OCI-LY7 (cell line): Measurements from ENCODE around the gene USB1. TPM values are rescaled to one million over a fixed set of nuclear protein-coding genes. Genes with fewer than 3 reads are reported as not detected.

Source experiments
- BruUV-seq: library from RNA; stranded (reverse); fragments of 400-500 nt; replicated peaks from 2 replicates; lab custom pipeline; 2021; lab: Mats Ljungman, UMichigan
- CTCF ChIA-PET: fragments of 300-600 bp; sonication (Branson Sonifier 250); formaldehyde crosslinking; loops from one replicate; lab custom pipeline; 2022; ENCODE audit warnings: antibody characterized with exemption; ENCODE audit not compliant: unreplicated experiment; lab: Charles Lee
- POLR2A ChIA-PET: fragments of 300-600 bp; sonication (Branson Sonifier 250); formaldehyde crosslinking; loops from one replicate; lab custom pipeline; 2022; ENCODE audit warnings: antibody characterized with exemption; lab: Charles Lee
- DNase-seq: peaks from one replicate; pipeline ENCODE4 v3.0.0-alpha.2; 2015; ENCODE audit warnings: low spot score
- H2AFZ ChIP-seq: fragments of 200-600 bp; sonication (generic), shearing (Covaris generic); 2 replicates; pipeline ENCODE4 v1.6.1; 2014; ENCODE audit warnings: mild to moderate bottlenecking, antibody characterized with exemption, low read length, moderate library complexity
- H3K27ac ChIP-seq: fragments of 200-600 bp; sonication (generic); 2 replicates; pipeline ENCODE4 v1.5.1; 2014; ENCODE audit warnings: mixed run types, low read depth, mild to moderate bottlenecking, moderate library complexity, low read length, inconsistent platforms; ENCODE audit not compliant: poor library complexity, severe bottlenecking
- H3K36me3 ChIP-seq: fragments of 200-600 bp; sonication (generic); 2 replicates; pipeline ENCODE4 v1.6.1; 2014; ENCODE audit warnings: mild to moderate bottlenecking, antibody characterized with exemption, low read length, moderate library complexity, mixed read lengths; ENCODE audit not compliant: insufficient read depth
- H3K4me1 ChIP-seq: fragments of 200-600 bp; sonication (generic); 2 replicates; pipeline ENCODE4 v1.5.1; 2014; ENCODE audit warnings: mild to moderate bottlenecking, low read length; ENCODE audit not compliant: insufficient read depth, poor library complexity, severe bottlenecking
- H3K4me2 ChIP-seq: fragments of 200-600 bp; sonication (generic); 2 replicates; pipeline ENCODE4 v1.6.1; 2014; ENCODE audit warnings: mild to moderate bottlenecking, low read length
- H3K4me3 ChIP-seq: fragments of 200-600 bp; sonication (generic); 2 replicates; pipeline ENCODE4 v1.5.1; 2014; ENCODE audit warnings: mild to moderate bottlenecking, low read depth, low read length; ENCODE audit not compliant: poor library complexity, severe bottlenecking
- H3K79me2 ChIP-seq: fragments of 200-600 bp; sonication (generic); 2 replicates; pipeline ENCODE4 v1.6.1; 2016; ENCODE audit warnings: low read depth, mild to moderate bottlenecking, low read length, moderate library complexity, mixed read lengths; ENCODE audit not compliant: insufficient read depth
- H3K9me2 ChIP-seq: fragments of 200-600 bp; sonication (generic); 2 replicates; pipeline ENCODE4 v1.6.1; 2016; ENCODE audit warnings: mild to moderate bottlenecking, low read length, mixed read lengths; ENCODE audit not compliant: insufficient read depth
- H3K9me3 ChIP-seq: fragments of 200-600 bp; sonication (generic); 2 replicates; pipeline ENCODE4 v1.6.1; 2014; ENCODE audit warnings: mild to moderate bottlenecking, mixed run types, low read length, mixed read lengths
- H4K20me1 ChIP-seq: fragments of 200-600 bp; sonication (generic); 2 replicates; pipeline ENCODE4 v1.6.1; 2014; ENCODE audit warnings: mild to moderate bottlenecking, antibody characterized with exemption, low read length, moderate library complexity, mixed read lengths; ENCODE audit not compliant: insufficient read depth
- EZH2phosphoT487 ChIP-seq: fragments of 200-600 bp; sonication (generic); IDR thresholded peaks from 2 replicates; pipeline ENCODE4 v1.6.1; 2018; ENCODE audit warnings: low read depth, borderline replicate concordance, mild to moderate bottlenecking, mixed run types, antibody characterized with exemption, low read length, moderate library complexity, mixed read lengths
- intact Hi-C: fragments of 100-400 bp; cut with micrococcal nuclease; formaldehyde crosslinking; loops from one replicate; pipeline ENCODE4 v1.10.0; 2022; ENCODE audit not compliant: unreplicated experiment
- total RNA-seq, 2 experiments: library from RNA; depleted of rRNA in 1 of 2; stranded (reverse); fragments of >200 nt in 1 of 2; shearing (Covaris generic) in 1 of 2; gene quantifications; 2 replicates each; pipeline ENCODE4 v1.2.3, GENCODE V29; 2014 to 2022
- TF ChIP-seq, protein P1 (sequence below): fragments of 200-600 bp; sonication (generic); conservative IDR thresholded peaks from 2 replicates; pipeline ENCODE4 v1.5.1; 2014; ENCODE audit warnings: mild to moderate bottlenecking, antibody characterized with exemption, low read length, moderate library complexity, mixed read lengths

Gene USB1
- total RNA-seq, 2 experiments from 2014 or later: 12.5 to 48.3 TPM

DNA sequence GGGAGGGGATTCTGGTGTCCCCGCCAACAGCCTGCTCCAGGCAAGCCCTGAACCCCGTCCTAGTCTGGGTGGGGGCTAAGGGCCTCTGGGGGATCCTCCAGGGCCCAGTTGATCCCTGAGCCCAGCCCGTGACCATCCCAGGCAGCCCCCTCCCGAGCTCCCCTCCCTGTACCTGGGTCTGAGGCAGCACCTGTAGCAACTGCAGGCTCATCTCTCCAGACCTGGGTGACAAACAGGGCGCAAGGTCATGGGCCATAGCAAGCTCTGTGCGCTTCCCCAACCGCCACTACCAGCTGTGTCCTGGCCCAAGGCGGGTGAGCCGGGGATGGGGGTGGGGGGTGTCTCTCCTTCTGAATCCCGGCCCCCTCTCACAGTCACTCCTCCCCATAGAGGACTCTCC lies 40.9 kb upstream of the USB1 start:
- ChIA-PET CTCF (no interaction called here), POLR2A (no interaction called here)
- H3K79me2 ChIP-seq: no peaks in the 10 kb centered on the region
- no peaks in the 10 kb centered on the region for H3K9me2 ChIP-seq
- H3K27ac ChIP-seq: no peak overlapping the region
- DNase-seq: no peak
- no peak overlapping the region for H3K4me3 ChIP-seq
- H3K4me2 ChIP-seq: no peak overlapping the region
- no TSS peak for BruUV-seq
- H2AFZ ChIP-seq: no peak overlapping the region
- intact Hi-C loops: no loop called here
- no peaks in the 10 kb centered on the region for H3K36me3 ChIP-seq
- H3K9me3 ChIP-seq: no peaks in the 10 kb centered on the region
- no peaks in the 10 kb centered on the region for H4K20me1 ChIP-seq
- TF ChIP-seq, protein P1, sequence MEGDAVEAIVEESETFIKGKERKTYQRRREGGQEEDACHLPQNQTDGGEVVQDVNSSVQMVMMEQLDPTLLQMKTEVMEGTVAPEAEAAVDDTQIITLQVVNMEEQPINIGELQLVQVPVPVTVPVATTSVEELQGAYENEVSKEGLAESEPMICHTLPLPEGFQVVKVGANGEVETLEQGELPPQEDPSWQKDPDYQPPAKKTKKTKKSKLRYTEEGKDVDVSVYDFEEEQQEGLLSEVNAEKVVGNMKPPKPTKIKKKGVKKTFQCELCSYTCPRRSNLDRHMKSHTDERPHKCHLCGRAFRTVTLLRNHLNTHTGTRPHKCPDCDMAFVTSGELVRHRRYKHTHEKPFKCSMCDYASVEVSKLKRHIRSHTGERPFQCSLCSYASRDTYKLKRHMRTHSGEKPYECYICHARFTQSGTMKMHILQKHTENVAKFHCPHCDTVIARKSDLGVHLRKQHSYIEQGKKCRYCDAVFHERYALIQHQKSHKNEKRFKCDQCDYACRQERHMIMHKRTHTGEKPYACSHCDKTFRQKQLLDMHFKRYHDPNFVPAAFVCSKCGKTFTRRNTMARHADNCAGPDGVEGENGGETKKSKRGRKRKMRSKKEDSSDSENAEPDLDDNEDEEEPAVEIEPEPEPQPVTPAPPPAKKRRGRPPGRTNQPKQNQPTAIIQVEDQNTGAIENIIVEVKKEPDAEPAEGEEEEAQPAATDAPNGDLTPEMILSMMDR: no peak
- no peak for TF ChIP-seq EZH2phosphoT487
- no peaks in the 10 kb centered on the region for H3K4me1 ChIP-seq

DNA sequence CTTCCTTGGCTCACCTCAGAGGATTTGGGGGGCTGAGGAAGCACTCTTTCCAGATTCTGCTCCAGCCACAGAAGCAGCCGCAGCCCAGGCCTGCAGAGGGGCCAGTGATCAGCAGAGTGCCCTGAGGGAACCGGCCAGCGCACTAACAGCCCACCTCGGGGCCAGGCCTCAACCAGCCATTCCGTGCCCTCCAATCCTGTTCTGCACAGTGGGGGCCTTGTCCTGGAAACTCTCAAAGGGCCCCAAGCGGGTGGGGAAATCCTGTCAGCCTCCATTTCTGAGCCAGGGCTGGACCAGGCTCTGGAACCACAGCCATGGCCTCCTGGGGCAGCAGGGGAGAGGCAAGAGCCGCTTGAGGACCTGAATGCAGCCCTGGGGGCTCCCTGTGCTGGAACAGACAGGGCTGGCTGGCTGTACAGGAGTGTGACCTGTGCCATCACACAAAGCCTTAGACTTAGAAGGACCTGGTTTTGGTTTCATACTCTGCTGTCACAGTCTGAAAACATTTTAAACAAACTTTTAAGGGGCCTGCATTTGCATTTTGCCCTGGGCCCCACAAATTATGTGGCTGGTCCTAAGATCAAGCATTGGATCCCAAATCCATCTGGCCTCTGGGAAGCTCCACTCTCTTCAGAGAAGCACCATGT lies 40.3 kb upstream of the USB1 start:
- intact Hi-C loops: no loop called here
- no peak overlapping the region for H2AFZ ChIP-seq
- no peaks in the 10 kb centered on the region for H3K36me3 ChIP-seq
- TF ChIP-seq, protein P1: no peak
- TF ChIP-seq EZH2phosphoT487: no peak
- no peaks in the 10 kb centered on the region for H4K20me1 ChIP-seq
- ChIA-PET CTCF (no interaction called here), POLR2A (interaction anchor here (0.7 kb wide), 1 partner anchor 309 kb away, joined by 3 read pairs; no protein-coding TSS in a partner anchor)
- no peaks in the 10 kb centered on the region for H3K9me3 ChIP-seq
- H3K79me2 ChIP-seq: no peaks in the 10 kb centered on the region
- no peaks in the 10 kb centered on the region for H3K4me1 ChIP-seq
- H3K9me2 ChIP-seq: no peaks in the 10 kb centered on the region
- no peak overlapping the region for H3K4me3 ChIP-seq
- H3K4me2 ChIP-seq: no peak overlapping the region
- no peak for DNase-seq
- BruUV-seq: no TSS peak
- H3K27ac ChIP-seq: no peak overlapping the region

DNA sequence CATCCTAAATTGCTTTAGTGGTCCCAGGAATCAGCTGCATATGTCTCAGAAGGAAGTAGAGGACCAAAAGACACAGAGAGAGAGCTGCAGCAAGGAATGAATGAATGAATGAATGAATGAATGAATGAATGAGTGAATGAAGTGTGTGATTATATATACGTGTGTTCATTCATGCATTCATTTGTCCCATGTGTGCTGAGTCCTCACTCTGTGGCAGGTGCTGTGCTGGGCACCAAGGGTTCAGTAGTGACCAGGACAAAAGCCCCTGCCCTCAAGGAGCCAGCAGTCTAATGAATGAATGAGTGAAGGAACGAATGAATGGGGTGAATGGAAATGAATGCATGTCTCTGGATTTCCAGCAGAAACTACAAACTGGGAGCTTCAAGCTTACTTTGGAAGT lies 39.7 kb upstream of the USB1 start:
- CTCF ChIA-PET: no interaction called here

More for the DNA sequence above, 39.7 kb upstream of the USB1 start:
- Histone ChIP-seq H3K4me3 (no peak overlapping the region), H3K4me2 (no peak overlapping the region), H2AFZ (no peak overlapping the region), H3K9me2 (no peaks in the 10 kb centered on the region), H4K20me1 (no peaks in the 10 kb centered on the region), H3K27ac (no peak overlapping the region), H3K9me3 (no peaks in the 10 kb centered on the region), H3K79me2 (no peaks in the 10 kb centered on the region), H3K4me1 (no peaks in the 10 kb centered on the region), H3K36me3 (no peaks in the 10 kb centered on the region)
- POLR2A ChIA-PET: interaction anchor here (0.7 kb wide), 2 partner anchors 14 to 309 kb away, joined by 3 read pairs; no protein-coding TSS in a partner anchor
- BruUV-seq: no TSS peak
- DNase-seq: no peak
- TF ChIP-seq EZH2phosphoT487: no peak
- TF ChIP-seq, protein P1: no peak
- intact Hi-C loops: no loop called here
